Ishikawa (cell line): ENCODE measurements around the gene CES3.

Experiments used
- EP300 ChIP-seq: IDR thresholded peaks from 2 replicates; pipeline ENCODE4 v1.6.1; 2012; ENCODE audit warnings: borderline replicate concordance
- NFIC ChIP-seq: IDR thresholded peaks from 2 replicates; pipeline ENCODE4 v1.6.1; 2012
- RAD21 ChIP-seq: IDR thresholded peaks from 2 replicates; pipeline ENCODE4 v1.6.1; 2012; ENCODE audit warnings: low read depth
- TAF1 ChIP-seq: IDR thresholded peaks from 2 replicates; pipeline ENCODE4 v1.6.1; 2012; ENCODE audit warnings: low read depth, mild to moderate bottlenecking
- TCF12 ChIP-seq: IDR thresholded peaks from 2 replicates; pipeline ENCODE4 v1.6.1; 2012; ENCODE audit warnings: low read depth
- YY1 ChIP-seq: IDR thresholded peaks from 2 replicates; pipeline ENCODE4 v1.6.1; 2012; ENCODE audit warnings: low read depth
- TF ChIP-seq, protein P1 (sequence below): IDR thresholded peaks from 2 replicates; pipeline ENCODE4 v1.6.1; 2012; ENCODE audit warnings: low read depth, mild to moderate bottlenecking
- TF ChIP-seq, protein P2 (sequence below): IDR thresholded peaks from 2 replicates; pipeline ENCODE4 v1.6.1; 2012

DNA sequence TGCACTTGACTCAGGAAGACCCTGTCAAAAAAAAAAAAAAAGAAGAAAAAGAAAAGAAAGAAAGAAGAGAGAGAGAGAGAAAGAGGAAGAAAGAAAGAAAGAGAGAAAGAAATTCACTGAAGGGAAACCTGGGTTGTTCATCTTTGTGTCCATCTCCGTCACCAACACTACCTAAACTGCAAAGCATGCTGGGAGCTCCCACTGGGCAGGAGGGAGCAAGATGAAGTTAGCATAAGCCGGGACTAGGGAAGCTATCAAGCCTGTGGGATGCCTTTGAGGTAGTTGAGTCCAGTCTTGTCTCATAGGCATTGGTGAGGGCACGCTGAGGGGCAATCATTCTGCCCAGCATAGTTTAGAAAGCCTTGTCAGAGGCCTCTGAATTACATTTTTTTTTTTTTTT is 60.3 kb downstream of the CES3 start:
- TF ChIP-seq NFIC (no peak), TCF12 (no peak), YY1 (no peak), TAF1 (no peak), EP300 (no peak), RAD21 (no peak)
- TF ChIP-seq, protein P1, sequence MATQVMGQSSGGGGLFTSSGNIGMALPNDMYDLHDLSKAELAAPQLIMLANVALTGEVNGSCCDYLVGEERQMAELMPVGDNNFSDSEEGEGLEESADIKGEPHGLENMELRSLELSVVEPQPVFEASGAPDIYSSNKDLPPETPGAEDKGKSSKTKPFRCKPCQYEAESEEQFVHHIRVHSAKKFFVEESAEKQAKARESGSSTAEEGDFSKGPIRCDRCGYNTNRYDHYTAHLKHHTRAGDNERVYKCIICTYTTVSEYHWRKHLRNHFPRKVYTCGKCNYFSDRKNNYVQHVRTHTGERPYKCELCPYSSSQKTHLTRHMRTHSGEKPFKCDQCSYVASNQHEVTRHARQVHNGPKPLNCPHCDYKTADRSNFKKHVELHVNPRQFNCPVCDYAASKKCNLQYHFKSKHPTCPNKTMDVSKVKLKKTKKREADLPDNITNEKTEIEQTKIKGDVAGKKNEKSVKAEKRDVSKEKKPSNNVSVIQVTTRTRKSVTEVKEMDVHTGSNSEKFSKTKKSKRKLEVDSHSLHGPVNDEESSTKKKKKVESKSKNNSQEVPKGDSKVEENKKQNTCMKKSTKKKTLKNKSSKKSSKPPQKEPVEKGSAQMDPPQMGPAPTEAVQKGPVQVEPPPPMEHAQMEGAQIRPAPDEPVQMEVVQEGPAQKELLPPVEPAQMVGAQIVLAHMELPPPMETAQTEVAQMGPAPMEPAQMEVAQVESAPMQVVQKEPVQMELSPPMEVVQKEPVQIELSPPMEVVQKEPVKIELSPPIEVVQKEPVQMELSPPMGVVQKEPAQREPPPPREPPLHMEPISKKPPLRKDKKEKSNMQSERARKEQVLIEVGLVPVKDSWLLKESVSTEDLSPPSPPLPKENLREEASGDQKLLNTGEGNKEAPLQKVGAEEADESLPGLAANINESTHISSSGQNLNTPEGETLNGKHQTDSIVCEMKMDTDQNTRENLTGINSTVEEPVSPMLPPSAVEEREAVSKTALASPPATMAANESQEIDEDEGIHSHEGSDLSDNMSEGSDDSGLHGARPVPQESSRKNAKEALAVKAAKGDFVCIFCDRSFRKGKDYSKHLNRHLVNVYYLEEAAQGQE = no peak
- TF ChIP-seq, protein P2, sequence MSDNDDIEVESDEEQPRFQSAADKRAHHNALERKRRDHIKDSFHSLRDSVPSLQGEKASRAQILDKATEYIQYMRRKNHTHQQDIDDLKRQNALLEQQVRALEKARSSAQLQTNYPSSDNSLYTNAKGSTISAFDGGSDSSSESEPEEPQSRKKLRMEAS = no peak
